ELF-1 (cell line): Measurements from ENCODE around the gene POLA2.
"Not testable (repeated sequence)": the region's sequence is repeated elsewhere in the genome, so short reads cannot be mapped to it uniquely, and the experiment has no call there.

Experiments
- DNase-seq: peaks from one replicate; pipeline ENCODE4 v3.0.0-alpha.2; 2016; ENCODE audit warnings: low read depth, low spot score

POLA2 gene

GRCh38 chr11:65308281-65308891 is 46.6 kb downstream of the POLA2 start:
- peak; percentile 52 for DNase-seq

- DNase-seq, result no peak
Observed at GRCh38 chr11:65309006-65309405, 47.2 kb downstream of the POLA2 start.

DNA sequence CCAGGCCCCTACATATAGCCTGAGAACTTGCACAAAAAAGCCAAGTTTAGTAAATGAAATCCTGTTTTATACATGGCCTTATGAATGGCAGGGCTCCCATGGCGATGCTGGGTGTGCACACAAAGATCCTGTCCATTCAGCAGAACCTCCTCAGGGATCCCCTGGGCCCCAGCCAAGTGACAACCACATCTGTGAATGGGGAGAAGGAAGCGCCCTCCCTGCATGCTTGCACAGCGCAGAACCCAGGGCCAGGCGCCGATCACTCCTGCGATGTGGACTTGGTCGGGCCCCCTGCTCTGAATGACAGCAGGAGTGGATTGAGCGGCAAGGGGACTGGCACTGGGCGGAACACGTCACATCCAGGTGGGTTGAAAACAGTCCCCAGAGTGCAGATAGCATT is 48.5 kb downstream of the POLA2 start:
- no peak for DNase-seq

- no peak for DNase-seq
Observed at GRCh38 chr11:65310736-65311135, 49.0 kb downstream of the POLA2 start.

DNA sequence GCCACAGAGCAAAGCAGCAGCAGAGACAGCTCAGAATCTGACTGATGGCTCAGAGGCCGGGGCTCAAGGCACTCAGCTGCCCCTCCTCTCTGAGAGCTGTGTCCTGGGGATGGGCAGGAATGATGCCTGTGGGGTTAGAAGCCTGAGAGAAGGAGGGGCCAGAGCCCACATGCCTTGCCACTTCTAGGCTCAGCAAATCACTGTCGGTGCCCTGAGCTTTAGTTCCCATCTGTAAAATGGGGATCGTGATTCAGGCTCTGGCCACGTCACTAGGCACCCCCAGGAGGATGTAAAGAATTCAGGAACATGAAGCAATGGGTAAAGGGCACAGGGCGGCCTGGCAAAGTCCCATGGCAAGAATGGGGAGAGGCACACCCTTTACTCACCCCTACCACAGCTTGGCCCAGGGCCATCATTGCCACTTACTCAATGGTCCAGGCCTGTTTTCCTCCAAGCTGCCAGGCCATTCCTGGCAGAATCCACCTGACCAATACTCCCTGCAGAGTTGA is 49.5 kb downstream of the POLA2 start:
- DNase-seq, result peak; percentile 74

- peak; percentile 82 for DNase-seq
Observed at GRCh38 chr11:65314501-65315203, 52.9 kb downstream of the POLA2 start, which contains the start of gene CDC42EP2. CDC42EP2 (plus strand) TSS chr11:65314866; CDS start chr11:65320899, 6,033 bp downstream.

GRCh38 chr11:65315204-65315865 is 53.6 kb downstream of the POLA2 start:
- peak; percentile 96 for DNase-seq

DNA sequence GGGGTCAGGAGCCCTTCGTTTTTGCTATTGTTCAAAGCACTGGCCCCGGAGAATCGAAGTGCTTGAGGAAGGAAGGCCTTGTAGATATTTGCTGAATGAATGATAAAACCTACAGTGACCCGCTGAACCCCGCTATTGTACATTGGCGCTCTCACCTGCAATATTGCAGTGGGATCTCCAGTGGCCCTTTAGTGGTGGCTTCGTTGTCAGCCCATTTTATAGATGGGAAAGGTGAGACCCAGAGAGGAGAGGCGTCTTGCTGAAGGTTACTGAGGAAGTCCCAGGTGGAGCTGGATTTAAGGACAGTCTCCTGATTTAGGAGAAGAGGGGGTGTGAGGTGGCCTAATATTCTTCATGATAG is 54.1 kb downstream of the POLA2 start:
- no peak for DNase-seq

DNA sequence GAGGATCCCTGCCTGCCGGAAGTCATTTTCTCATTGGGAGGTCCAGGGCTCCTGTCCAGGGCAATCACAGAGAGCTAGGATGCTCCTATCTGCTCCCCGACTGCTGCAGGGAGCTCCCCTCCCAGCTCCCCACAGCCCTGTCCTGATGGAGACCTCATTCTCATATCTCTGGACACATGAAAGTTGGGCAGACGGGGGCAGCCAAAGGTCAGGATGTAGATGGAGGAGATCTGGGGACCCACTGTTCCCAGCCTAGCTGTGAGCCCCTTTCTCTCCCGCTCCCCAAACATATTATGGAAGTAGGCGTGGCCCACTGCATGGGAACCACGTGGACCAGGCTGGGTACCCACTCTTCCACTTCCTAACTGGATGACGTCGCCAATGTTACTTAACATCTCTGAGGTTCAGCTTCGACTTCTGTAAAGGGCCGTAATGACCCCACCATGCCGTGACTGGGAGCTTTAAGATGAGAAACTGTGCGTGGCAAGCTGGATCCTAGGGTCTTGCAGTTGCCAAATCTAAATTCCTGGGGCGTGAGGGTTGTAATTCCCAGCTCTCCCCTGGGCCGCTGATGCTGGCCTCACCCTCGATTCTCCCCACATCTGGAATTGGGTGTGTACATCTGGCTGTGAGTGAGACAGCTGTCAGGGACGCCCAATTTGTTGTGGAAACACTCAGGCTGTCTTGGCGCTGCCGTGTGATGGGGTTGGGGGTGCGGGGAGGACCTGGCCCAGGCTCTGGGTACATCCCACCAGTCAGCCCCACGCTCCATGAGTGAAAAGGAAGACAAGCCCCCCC is 54.7 kb downstream of the POLA2 start:
- no peak for DNase-seq

DNA sequence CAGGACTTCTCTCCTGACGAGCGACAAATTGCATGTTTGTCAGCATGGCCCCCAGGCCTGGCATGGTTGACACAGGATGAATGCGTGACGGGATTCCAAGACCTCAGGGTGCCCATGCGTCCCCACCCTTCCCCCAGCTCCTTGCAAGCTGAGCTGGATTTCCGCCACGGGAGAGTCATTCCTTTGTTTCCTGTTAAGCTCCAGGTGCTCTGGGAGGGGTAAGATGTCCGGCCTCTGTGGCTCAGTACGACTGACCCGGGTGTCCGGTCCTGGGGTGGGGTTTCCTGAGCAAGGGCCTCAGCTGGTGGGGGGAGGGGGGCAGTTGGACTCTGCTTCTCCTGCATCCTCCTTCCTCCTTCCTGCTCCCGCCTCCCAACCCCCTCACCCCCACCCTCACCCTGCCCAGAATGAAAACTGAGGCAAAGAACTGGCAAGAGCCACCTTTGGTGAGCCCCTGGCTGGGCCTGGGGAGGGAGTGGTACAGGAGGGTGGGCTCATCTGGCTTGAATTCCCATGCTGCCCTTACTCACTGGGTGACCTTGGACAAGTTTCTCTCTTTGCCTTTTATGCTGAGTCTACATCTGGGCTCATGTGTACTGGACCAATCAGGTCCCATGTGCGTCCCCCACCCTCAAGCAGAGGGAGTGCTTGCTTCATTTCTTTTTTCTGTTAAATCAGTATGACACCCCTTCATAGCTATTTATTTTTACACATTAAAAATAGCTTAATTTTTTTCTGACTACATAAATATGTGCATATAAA is 55.4 kb downstream of the POLA2 start:
- DNase-seq, result no peak

- no peak for DNase-seq
Observed at GRCh38 chr11:65320386-65321075, 58.8 kb downstream of the POLA2 start.

- DNase-seq, result no peak
Observed at GRCh38 chr11:65321076-65321475, 59.3 kb downstream of the POLA2 start.

- DNase-seq, result no peak
Observed at GRCh38 chr11:65321828-65322485, 60.2 kb downstream of the POLA2 start.

DNA sequence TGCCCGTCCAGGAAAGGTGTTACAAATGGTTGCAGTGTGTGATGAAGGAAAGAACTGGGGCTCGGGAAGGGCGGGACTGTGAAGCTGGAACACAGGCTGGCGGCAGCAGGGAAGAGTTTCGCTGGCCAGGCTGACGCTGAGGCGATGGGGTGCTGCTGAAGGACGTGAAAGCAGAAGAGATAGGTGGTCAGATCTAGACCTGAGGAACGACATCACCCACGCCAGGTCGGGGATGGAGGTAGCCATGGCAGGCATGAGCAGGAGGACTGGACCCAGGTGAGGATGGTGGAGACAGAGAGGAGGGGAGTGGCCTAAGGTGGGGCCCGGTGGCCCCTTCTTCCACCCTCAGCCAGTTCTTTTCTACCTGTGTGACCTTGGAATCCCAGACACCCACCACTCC is 62.1 kb downstream of the POLA2 start:
- no peak for DNase-seq

DNA sequence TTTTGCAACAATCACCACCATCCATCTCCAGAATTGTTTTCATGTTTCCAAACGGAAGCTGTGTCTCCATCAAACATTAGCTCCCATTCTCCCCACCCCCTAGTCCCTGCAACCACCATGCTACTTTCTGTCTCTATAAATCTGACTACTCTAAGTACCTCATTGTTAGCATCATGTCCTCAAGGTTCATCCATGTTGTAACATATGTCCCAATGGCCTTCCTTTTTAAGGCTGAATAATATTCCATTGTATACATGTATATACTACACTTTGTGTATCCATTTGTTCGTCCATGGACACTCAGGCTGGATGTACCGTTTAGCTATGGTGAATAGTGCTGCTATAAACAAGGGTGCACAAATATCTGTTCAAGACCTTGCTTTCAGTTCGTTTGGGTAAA is 63.7 kb downstream of the POLA2 start:
- no peak for DNase-seq

GRCh38 chr11:65327021-65327420 is 65.3 kb downstream of the POLA2 start:
- DNase-seq, result no peak

DNA sequence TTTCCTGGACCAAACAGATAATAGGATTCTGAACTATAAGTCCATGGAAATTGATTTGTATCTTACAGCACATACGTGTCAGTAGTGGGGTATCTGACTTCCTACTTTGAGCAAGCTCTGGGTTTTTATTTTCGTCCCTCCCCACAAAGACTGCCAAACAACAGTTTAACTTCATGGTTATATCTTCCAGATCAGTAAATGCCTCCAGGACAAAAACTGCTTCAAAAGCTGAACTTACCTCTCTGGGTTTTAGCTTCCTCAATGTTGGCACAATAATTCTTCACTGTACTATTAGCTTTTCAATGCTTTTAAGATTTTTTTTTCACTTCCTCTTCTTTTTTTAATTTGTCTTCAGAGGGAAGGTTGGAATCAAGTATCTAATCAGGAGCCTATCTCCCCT is 67.7 kb downstream of the POLA2 start:
- no peak for DNase-seq

- peak; percentile 83 for DNase-seq
Observed at GRCh38 chr11:65329944-65330403, 68.2 kb downstream of the POLA2 start.

GRCh38 chr11:65330544-65330943 is 68.8 kb downstream of the POLA2 start:
- DNase-seq, result no peak

DNA sequence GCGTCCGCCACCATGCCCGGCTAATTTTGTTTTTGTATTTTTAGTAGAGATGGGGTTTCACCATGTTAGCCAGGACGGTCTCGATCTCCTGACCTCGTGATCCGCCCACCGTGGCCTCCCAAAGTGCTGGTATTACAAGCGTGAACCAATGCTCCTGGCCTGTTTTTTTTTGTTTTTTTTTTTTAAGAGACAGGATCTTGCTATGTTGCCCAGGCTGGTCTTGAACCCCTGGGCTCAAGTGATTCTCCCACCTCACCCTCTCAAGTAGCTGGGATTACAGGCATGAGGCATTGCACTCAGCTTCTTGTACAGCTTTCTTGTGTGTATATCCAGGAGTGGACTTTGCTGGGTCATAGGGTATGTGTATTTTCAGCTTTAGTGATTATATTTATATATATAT is 70.8 kb downstream of the POLA2 start:
- DNase-seq, result not testable (repeated sequence)
